HG02884 (cell line): Measurements from ENCODE around the gene GDPD1.
"Not testable (repeated sequence)": the region's sequence is repeated elsewhere in the genome, so short reads cannot be mapped to it uniquely, and the experiment has no call there.

ENCODE experiments used
- ATAC-seq: cut with Tn5 transposase; IDR thresholded peaks from one replicate; pipeline ENCODE4 v1.9.1; 2021; ENCODE audit warnings: mild to moderate bottlenecking, moderate library complexity; ENCODE audit not compliant: unreplicated experiment

Gene GDPD1

DNA sequence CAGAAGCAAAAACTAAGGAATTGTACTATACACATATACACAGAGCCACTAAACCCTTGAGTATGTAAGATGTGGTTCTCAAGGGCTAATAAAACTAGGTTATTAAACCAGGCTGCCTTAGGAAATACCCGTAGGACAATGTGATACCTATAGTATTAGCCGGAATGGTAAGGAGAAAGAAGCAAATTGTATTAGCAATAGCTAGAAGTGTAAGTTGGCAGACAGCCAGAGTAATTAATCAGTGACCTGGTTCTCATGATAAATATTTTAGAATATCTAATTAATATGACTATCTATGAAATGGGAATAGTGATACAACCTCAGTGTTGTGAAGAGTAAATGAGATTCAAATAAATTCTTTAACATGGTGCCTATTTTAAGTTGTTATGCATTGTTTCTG, 18.6 kb downstream of the GDPD1 start:
- no peak for ATAC-seq

- ATAC-seq = no peak
Observed at GRCh38 chr17:59244081-59244480, 23.8 kb downstream of the GDPD1 start.

GRCh38 chr17:59254742-59255141, 34.4 kb downstream of the GDPD1 start:
- ATAC-seq = no peak

GRCh38 chr17:59257101-59257500, 36.8 kb downstream of the GDPD1 start:
- ATAC-seq = no peak

DNA sequence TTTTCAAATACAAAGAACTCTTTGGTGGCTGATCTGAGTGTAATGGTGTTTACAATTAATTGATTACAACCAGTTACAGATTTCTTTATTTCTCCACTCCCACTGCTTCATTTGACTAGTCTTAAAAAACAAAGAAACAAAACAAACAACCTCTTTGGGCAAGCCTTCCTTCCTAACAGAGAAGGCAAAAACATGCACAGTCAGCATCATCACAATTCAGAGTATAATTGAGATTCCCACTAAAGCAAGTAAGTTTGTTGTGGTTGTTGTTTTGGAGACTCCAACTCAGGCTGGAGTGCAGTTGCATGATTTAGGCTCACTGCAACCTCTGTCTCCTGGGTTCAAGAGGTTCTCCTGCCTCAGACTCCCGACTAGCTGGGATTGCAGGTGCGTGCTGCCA, 40.4 kb downstream of the GDPD1 start:
- no peak for ATAC-seq

GRCh38 chr17:59266745-59267144, 46.4 kb downstream of the GDPD1 start:
- ATAC-seq = no peak

- no peak for ATAC-seq
Observed at GRCh38 chr17:59267776-59268175, 47.5 kb downstream of the GDPD1 start.

- ATAC-seq = no peak
Observed at GRCh38 chr17:59275618-59276017, 55.3 kb downstream of the GDPD1 start.

GRCh38 chr17:59277031-59277430, 56.7 kb downstream of the GDPD1 start:
- no peak for ATAC-seq

GRCh38 chr17:59278406-59278805, 58.1 kb downstream of the GDPD1 start:
- no peak for ATAC-seq

GRCh38 chr17:59284317-59284716, 64.0 kb downstream of the GDPD1 start:
- no peak for ATAC-seq

DNA sequence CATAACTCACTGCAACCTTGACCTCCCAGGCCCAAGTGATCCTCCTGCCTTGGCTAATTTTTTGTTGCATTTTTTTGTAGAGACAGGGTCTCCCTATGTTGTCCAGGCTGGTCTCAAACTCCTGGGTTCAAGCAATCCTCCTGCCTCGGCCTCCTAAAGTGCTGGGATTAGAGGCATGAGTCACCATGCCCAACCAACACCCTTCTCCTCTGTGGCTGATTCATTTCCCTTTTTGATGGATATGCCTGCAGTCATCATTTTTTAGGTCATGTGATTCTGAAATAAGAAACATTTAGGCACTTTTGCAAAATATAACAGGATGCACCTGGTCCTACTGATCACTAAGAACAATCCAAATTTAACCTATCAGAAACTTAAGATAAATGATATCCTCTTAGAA, 67.1 kb downstream of the GDPD1 start:
- ATAC-seq = no peak

DNA sequence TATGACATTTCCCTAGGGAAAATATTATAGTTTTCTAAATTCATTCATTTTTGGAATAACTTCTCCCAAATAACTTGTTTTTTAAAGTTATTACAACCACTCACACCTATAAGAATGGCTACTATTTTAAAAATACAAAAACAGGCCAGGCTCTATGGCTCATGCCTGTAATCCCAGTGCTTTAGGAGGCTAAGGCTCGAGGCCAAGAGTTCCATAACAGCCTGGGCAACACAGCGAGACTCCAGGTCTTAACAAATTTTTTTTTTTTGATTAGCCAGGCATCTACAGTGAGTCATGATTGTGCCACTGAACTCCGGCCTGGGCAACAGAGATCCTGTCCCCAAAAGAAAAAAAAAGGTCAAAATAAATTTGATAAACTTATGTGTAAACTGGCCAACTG, 67.6 kb downstream of the GDPD1 start:
- no peak for ATAC-seq

DNA sequence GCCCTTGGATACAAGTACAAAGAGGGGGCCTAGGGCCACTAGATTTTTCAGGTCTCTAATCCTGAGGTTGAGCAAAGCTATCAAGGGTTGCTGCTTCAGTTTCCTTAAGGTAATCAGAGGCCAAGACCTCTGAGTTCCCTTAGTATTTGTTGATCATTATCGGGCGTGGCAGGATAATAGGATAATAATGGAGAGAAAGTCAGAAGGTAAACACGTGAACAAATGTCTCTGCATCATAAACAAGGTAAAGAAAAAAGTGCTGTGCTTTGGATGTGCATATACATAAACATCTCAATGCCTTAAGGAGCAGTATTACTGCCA, 69.6 kb downstream of the GDPD1 start:
- ATAC-seq = no peak

GRCh38 chr17:59290302-59290998, 70.1 kb downstream of the GDPD1 start:
- not testable (repeated sequence) for ATAC-seq

DNA sequence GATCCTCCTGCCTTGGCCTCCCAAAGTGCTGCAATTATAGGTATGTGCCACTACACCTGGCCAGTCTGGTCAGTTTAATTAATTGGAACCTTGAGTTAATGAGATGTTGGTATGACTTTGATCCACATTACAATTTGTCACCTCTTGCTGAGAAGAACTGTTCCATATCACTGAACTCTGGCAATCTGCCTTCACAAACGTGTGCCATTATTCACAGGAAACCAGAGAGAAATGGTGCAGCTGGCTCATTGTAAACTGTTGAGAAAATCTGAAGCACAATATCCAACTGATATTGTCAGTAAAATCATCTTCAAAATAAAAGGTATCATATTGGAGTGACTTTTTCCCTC, 71.8 kb downstream of the GDPD1 start:
- ATAC-seq = no peak

DNA sequence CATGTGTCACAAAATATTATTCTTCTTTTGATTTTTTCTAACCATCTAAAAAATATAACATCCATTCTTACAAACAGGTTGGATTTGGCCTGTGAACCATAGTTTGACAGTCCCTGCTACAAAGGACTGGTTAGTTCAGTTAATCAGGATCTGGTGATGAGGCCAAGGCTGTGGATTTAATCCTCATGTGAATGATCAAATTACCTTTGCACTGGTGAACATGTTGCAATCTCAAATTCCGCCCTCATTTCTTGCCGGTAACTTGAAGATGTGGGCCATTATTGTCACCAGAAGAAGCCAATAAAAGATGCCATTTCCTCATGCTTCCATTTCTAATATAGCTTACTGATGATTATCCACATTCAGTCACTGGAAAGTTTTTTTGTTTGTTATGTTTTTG, 75.9 kb downstream of the GDPD1 start:
- no peak for ATAC-seq

DNA sequence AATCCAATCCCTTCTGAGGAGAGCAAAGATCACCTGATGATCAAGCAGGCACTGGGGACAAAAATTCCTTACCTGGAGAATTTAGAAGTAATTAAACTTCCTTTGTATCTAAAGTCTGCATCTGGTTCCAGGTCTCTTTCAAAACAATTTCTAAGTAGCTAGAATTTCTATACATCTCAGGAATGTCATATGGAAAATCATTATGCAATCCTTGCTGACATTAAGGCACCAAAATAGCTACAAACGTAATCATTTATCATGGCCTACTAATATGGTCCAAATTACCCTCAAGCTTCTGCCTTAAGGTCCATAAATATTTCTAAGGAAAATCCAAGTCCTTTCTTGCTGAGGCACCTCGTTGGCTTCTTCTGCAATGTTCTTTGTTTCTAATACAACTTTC, 78.2 kb downstream of the GDPD1 start:
- ATAC-seq = no peak

- ATAC-seq = no peak
Observed at GRCh38 chr17:59299400-59300092, 79.2 kb downstream of the GDPD1 start.

DNA sequence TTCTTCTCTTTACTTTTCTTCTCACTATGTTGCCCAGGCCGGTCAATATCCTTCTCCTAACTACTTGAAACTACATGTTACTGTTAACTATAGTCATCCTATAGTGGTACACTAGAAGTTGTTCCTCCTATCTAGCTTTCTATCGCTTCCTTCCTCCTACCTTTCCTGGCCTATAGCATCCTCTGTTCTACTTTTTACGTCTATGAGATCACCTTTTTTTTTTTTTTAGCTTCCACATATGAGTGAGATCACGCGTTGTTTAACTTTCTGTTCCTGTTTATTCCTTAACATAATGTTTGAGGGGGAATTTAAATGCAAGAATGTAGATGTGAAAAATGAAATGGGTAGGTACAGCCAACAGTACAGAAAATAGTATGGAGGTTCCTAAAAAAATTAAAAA, 80.6 kb downstream of the GDPD1 start:
- ATAC-seq = no peak

DNA sequence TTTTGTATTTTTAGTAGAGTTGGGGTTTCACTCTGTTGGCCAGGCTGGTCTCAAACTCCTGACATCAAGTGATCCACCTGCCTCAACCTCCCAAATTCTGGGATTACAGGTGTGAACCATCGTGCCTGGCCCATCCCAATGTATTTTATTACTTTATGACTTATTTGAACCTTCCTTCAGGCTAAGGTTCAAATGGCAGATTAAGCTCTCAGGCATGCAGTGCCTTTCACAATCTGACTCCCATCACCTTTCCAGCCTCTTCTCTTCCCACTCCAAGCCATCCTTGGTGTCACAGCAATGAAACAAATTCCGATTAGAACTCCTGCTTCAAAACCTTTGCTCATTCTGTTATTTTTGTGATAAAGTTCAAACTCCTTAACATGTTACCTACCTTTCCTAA, 84.5 kb downstream of the GDPD1 start:
- ATAC-seq = no peak

DNA sequence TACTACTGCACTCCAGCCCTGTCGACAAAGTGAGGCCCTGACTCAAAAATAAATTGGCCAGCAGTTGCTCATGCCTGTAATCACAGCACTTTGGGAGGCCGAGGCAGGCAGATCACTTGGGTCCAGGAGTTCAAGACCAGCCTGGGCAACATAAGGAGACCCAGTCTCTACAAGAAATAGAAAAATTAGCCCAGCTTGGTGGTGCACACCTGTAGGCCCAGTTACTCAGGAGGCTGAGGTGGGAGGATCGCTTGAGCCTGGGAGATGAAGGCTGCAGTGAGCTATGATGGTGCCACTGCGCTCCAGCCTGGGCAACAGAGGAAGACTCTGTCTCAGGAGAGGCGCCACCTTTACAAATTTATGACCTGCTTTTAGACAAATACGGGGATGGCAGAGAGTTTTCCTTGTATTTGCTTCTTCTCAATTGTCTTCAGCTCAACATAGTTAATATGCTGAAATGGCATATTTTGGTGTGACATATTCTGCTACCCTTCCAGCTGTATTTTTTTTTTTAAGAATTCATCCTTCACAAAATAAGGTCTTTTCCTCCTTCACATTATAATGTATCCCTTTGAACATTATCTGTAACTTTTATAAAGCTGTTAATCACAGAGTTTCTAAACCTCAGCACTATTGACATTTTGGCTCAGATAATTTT, 90.1 kb downstream of the GDPD1 start:
- no peak for ATAC-seq
